ENCODE measurements around the gene IGBP1.

IGBP1 gene

DNA sequence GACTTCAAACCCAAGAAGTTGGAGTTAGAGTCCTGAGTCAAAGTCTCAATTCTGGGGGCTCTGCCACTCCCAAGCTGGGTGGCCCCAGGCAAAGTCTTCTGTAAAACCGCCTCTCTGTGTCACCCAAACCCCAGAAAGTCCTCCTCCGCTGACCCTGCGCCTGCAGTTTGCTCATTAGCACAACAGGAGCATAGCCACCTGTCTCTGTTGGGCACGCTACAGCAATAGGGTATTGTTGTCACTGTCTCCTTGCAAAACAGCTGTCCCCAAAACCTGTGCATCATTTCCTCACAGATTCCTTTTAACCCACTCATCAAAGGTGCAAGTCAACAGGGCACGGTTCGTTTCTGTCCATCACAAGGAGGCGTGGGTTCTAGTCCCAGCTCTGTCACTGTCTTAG is 36.0 kb downstream of the IGBP1 start:
- no peaks in the 10 kb centered on the region for H3K4me1 ChIP-seq (ENCODE audit: insufficient read depth, low read length)
- no peaks in the 10 kb centered on the region for H3K36me3 ChIP-seq (ENCODE audit: insufficient read depth, low read length)
- no peak overlapping the region for H3K4me3 ChIP-seq (ENCODE audit: low read depth in 1 of 2, low read length in 2 of 2)
- H3K27ac ChIP-seq (ENCODE audit: low read depth, low read length) = no peak overlapping the region
- no peaks in the 10 kb centered on the region for H3K27me3 ChIP-seq (ENCODE audit: control insufficient read depth in 1 of 2, insufficient read depth in 2 of 2, low read length in 2 of 2)
- H3K9ac ChIP-seq (ENCODE audit: low read length) = no peak overlapping the region
- H3K9me3 ChIP-seq (ENCODE audit: low read length) = no peaks in the 10 kb centered on the region

DNA sequence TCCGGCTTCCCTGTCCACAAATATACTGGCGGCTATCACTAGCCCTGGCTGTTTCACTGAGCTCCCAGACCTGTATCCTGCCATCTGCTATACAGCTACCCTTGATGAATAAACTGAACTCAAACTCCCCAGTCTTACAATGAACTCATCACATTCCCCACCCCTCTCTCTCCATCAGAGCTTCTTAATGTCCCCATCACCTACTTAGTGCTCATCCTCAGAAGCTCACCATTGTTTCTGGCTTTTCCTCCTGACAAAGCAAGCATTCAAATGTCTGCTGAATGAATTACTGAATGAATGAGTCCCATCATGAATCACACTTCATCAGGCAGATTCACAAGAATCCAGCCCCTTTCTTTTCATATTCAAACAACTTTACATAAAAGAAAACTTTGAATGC is 38.4 kb downstream of the IGBP1 start:
- Histone ChIP-seq H3K4me1 (ENCODE audit: insufficient read depth, low read length) (no peaks in the 10 kb centered on the region), H3K27ac (ENCODE audit: low read depth, low read length) (no peak overlapping the region), H3K9ac (ENCODE audit: low read length) (no peak overlapping the region), H3K27me3 (ENCODE audit: control insufficient read depth in 1 of 2, insufficient read depth in 2 of 2, low read length in 2 of 2) (peaks cover 0 to 11% of the 10 kb centered on the region in 2 donors), H3K4me3 (ENCODE audit: low read depth in 1 of 2, low read length in 2 of 2) (no peak overlapping the region), H3K36me3 (ENCODE audit: insufficient read depth, low read length) (no peaks in the 10 kb centered on the region), H3K9me3 (ENCODE audit: low read length) (no peaks in the 10 kb centered on the region)

DNA sequence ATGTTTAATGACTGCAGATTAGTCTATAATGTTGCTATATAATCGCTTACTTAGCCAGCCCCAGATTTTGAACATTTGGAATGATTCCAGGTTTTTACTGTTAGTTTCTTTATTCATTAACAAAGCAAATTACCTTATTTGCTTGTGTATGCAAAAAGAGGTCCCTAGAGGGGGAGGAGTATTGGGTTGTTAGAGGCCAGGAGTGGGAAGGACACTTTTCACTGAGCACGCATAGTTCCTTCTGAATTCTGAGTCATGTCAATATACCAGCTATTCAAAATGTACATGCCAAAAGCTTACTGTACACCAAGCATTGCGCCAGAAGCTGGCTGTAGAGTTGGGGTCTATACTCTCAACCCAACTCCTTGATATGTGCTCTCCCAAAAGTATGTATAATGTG is 39.0 kb downstream of the IGBP1 start:
- H3K4me3 ChIP-seq (ENCODE audit: low read depth in 1 of 2, low read length in 2 of 2) = no peak overlapping the region
- no peaks in the 10 kb centered on the region for H3K36me3 ChIP-seq (ENCODE audit: insufficient read depth, low read length)
- H3K4me1 ChIP-seq (ENCODE audit: insufficient read depth, low read length) = no peaks in the 10 kb centered on the region
- peaks cover 0 to 11% of the 10 kb centered on the region in 2 donors for H3K27me3 ChIP-seq (ENCODE audit: control insufficient read depth in 1 of 2, insufficient read depth in 2 of 2, low read length in 2 of 2)
- H3K9me3 ChIP-seq (ENCODE audit: low read length) = no peaks in the 10 kb centered on the region
- H3K9ac ChIP-seq (ENCODE audit: low read length) = no peak overlapping the region
- no peak overlapping the region for H3K27ac ChIP-seq (ENCODE audit: low read depth, low read length)

DNA sequence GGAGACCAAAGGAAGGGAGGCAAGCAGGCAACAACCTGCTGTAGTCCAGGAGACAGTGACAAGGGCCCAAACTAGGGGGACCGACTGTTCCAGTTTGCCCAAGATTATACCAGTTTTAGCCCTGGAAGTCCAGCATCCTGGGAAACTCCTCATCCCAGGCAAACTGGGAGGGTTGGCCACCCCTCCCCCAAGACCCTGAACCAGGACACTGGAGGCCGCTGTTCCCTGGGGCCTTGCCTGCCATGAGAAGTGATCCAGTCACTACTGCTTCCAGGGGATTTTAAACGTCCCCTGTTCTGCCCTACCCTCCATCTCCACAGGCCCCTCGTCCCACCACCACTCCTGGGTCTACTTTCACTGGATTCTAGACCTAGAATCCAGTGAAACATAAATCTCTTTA is 39.7 kb downstream of the IGBP1 start:
- Histone ChIP-seq H3K9me3 (ENCODE audit: low read length) (no peaks in the 10 kb centered on the region), H3K9ac (ENCODE audit: low read length) (no peak overlapping the region), H3K4me3 (ENCODE audit: low read depth in 1 of 2, low read length in 2 of 2) (no peak overlapping the region), H3K27me3 (ENCODE audit: control insufficient read depth in 1 of 2, insufficient read depth in 2 of 2, low read length in 2 of 2) (peaks cover 0 to 11% of the 10 kb centered on the region in 2 donors), H3K27ac (ENCODE audit: low read depth, low read length) (no peak overlapping the region), H3K36me3 (ENCODE audit: insufficient read depth, low read length) (no peaks in the 10 kb centered on the region), H3K4me1 (ENCODE audit: insufficient read depth, low read length) (no peaks in the 10 kb centered on the region)

DNA sequence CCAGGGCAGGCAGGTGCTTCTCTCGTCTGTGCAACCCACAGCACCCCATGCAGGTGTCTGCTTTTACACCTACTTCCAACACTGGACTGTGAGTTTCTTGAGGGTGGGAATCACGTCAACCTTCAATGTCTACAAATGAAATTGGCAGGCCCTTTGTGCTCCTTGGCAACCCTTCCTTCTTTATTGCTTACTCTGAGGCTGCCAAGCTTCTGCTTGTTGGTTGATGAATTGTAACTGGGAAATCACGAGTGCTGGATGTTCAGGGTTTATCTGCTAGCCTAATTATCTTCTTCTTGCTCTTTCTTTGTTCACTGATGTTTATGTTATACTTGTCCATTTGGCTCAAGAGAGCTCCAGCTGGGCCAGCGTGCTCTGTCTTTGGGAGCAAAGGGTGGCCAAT is 41.5 kb downstream of the IGBP1 start:
- Histone ChIP-seq H3K36me3 (ENCODE audit: insufficient read depth, low read length) (no peaks in the 10 kb centered on the region), H3K4me3 (ENCODE audit: low read depth in 1 of 2, low read length in 2 of 2) (no peak overlapping the region), H3K9me3 (ENCODE audit: low read length) (no peaks in the 10 kb centered on the region), H3K27me3 (ENCODE audit: control insufficient read depth in 1 of 2, insufficient read depth in 2 of 2, low read length in 2 of 2) (peaks cover 0 to 11% of the 10 kb centered on the region in 2 donors), H3K9ac (ENCODE audit: low read length) (no peak overlapping the region), H3K4me1 (ENCODE audit: insufficient read depth, low read length) (no peaks in the 10 kb centered on the region), H3K27ac (ENCODE audit: low read depth, low read length) (no peak overlapping the region)

DNA sequence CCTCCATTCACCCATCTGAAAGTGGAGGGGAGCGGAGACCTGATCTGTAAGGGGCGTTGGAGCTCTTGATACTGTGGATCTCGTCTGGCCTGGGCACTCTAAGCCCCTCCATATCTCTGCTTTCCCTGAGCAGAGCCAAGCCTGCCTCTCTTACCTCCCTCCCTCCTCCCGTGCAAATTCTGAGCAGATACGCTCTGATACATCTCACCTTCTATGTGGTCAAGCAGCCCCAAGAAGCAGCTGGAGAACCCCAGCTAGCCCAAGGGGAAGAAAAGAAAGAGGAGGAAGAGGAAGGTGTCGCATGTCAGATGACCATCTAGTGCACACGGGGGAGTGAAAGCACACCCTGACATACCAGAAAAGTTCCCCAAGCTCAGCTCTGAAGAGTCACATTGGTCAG is 42.1 kb downstream of the IGBP1 start:
- no peak overlapping the region for H3K9ac ChIP-seq (ENCODE audit: low read length)
- H3K4me3 ChIP-seq (ENCODE audit: low read depth in 1 of 2, low read length in 2 of 2) = no peak overlapping the region
- H3K36me3 ChIP-seq (ENCODE audit: insufficient read depth, low read length) = no peaks in the 10 kb centered on the region
- no peak overlapping the region for H3K27ac ChIP-seq (ENCODE audit: low read depth, low read length)
- H3K4me1 ChIP-seq (ENCODE audit: insufficient read depth, low read length) = no peaks in the 10 kb centered on the region
- no peaks in the 10 kb centered on the region for H3K9me3 ChIP-seq (ENCODE audit: low read length)
- peaks cover 0 to 11% of the 10 kb centered on the region in 2 donors for H3K27me3 ChIP-seq (ENCODE audit: control insufficient read depth in 1 of 2, insufficient read depth in 2 of 2, low read length in 2 of 2)

DNA sequence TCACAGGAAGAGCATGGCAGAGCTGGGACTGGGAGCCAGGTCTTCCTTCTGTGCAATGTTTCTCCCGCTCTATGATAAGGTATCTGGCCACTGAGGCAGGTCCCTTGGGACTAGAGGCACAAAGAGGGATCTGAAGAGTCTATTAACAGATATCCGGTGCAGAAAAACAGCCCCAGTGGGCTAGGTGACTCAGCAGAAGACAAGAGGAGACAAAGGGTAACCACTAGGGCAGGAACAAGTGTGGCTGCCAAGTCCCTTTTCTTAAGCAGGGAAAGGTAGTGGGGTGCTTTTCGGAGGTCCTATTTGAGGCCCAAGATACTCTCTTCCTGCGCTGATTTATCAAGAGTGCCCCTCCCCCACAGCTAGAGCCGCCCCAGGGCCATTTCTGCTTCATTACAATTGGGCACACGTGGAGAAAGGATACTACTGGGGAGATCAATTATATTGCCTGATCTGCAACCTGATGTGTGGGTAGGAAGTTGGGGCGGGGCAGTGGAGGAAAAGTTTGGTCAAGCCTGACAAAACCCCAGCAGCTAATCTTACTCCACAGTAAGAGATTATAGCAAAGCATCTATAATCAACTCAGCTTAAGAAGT is 43.8 kb downstream of the IGBP1 start, which contains the start of gene DGAT2L6:
Gene DGAT2L6, plus strand, starts transcription at position 546 of the 596 bp plus-strand sequence. CDS start 100 bp downstream, outside the sequence.
- H3K4me3 ChIP-seq (ENCODE audit: low read depth in 1 of 2, low read length in 2 of 2) = no peak within 1 kb of the TSS
- H3K36me3 ChIP-seq (ENCODE audit: insufficient read depth, low read length) = no peaks in the 10 kb centered on the region
- H3K27me3 ChIP-seq (ENCODE audit: control insufficient read depth in 1 of 2, insufficient read depth in 2 of 2, low read length in 2 of 2) = peaks cover 0 to 11% of the 10 kb centered on the region in 2 donors
- no peak within 1 kb of the TSS for H3K27ac ChIP-seq (ENCODE audit: low read depth, low read length)
- no peaks in the 10 kb centered on the region for H3K4me1 ChIP-seq (ENCODE audit: insufficient read depth, low read length)
- H3K9ac ChIP-seq (ENCODE audit: low read length) = no peak within 1 kb of the TSS
- no peaks in the 10 kb centered on the region for H3K9me3 ChIP-seq (ENCODE audit: low read length)

DNA sequence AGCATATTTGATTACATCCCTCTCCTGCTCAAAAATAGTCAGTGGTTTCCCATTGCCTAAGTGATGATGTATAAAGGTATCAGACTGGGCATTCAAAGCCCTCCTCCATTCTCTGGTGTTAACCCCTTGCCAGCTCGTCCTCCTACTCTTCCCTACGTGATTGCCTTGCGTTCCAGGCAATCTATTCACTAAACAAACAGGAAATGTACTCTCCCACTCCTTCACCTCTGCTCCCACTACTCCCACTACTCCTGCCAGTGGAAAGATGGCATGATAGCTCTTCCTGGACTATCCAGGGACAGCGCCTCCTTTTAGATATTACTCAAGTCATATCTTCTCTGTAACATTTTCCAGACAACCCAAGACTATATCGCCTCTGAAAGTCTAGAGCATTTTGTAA is 49.8 kb downstream of the IGBP1 start:
- H3K9me3 ChIP-seq (ENCODE audit: low read length) = no peaks in the 10 kb centered on the region
- no peak overlapping the region for H3K27ac ChIP-seq (ENCODE audit: low read depth, low read length)
- H3K4me3 ChIP-seq (ENCODE audit: low read depth in 1 of 2, low read length in 2 of 2) = no peak overlapping the region
- H3K4me1 ChIP-seq (ENCODE audit: insufficient read depth, low read length) = no peaks in the 10 kb centered on the region
- no peaks in the 10 kb centered on the region for H3K36me3 ChIP-seq (ENCODE audit: insufficient read depth, low read length)
- H3K9ac ChIP-seq (ENCODE audit: low read length) = no peak overlapping the region
- peaks cover 0 to 5% of the 10 kb centered on the region in 2 donors for H3K27me3 ChIP-seq (ENCODE audit: control insufficient read depth in 1 of 2, insufficient read depth in 2 of 2, low read length in 2 of 2)

DNA sequence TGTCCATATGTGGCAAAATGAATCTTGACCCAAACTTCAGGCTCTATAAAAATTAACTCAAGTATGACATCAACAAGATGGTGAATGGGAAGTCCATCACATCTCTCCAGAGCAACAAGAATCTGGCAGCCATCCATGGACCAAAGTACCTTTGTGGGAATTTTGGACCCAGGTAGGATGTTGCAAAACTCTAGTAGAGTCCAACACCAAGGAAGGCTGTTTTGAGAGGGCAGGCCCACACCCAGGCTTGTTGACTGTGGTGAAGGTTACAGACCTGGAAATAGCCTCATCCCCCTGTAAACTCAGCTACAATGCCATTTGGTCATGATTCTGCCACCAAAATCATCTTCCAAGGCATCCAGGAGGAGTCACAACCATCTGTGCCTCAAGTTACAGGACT is 57.0 kb downstream of the IGBP1 start:
- H3K27me3 ChIP-seq (ENCODE audit: control insufficient read depth in 1 of 2, insufficient read depth in 2 of 2, low read length in 2 of 2) = peaks cover 0 to 5% of the 10 kb centered on the region in 2 donors
- no peak overlapping the region for H3K27ac ChIP-seq (ENCODE audit: low read depth, low read length)
- H3K4me1 ChIP-seq (ENCODE audit: insufficient read depth, low read length) = no peaks in the 10 kb centered on the region
- no peak overlapping the region for H3K9ac ChIP-seq (ENCODE audit: low read length)
- H3K4me3 ChIP-seq (ENCODE audit: low read depth in 1 of 2, low read length in 2 of 2) = no peak overlapping the region
- peaks cover 3% of the 10 kb centered on the region for H3K9me3 ChIP-seq (ENCODE audit: low read length)
- H3K36me3 ChIP-seq (ENCODE audit: insufficient read depth, low read length) = no peaks in the 10 kb centered on the region

DNA sequence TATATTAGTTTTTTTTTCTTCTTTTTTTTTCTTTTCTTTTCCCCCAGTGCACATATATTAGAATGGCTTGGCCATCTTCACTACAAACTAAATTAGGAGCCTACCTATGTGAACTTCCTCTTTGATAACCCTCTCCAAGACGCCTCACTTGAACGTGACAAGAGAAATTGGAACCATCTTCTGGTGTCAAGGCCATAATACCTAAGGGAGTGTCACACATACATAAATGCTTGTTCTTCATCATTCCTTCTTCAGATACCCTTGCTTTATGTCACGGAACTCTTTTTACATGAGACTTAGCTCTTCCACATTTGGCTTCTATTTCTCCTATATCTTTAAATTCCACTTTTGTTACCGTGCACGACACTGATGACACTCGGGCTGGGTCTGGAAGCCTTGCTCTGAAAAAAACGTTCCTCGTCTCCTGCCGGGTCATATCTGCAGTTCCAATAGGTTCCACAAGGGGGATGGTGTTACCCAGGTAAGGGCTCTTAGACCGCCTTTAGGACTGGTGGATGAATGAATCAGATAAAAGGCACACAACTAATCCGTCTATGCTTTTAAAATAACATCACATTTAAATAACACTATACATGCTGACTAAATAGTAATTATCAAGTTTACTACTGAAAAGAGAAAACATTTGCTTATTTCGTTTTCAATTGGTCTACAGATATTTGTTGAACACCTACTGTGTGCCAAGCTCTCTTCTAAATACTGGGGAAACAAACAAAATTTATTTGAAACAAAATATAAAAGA is 63.9 kb downstream of the IGBP1 start:
- H3K27ac ChIP-seq (ENCODE audit: low read depth, low read length) = no peak overlapping the region
- H3K27me3 ChIP-seq (ENCODE audit: control insufficient read depth in 1 of 2, insufficient read depth in 2 of 2, low read length in 2 of 2) = peaks cover 0 to 5% of the 10 kb centered on the region in 2 donors
- no peaks in the 10 kb centered on the region for H3K36me3 ChIP-seq (ENCODE audit: insufficient read depth, low read length)
- H3K4me1 ChIP-seq (ENCODE audit: insufficient read depth, low read length) = no peaks in the 10 kb centered on the region
- no peak overlapping the region for H3K4me3 ChIP-seq (ENCODE audit: low read depth in 1 of 2, low read length in 2 of 2)
- H3K9ac ChIP-seq (ENCODE audit: low read length) = no peak overlapping the region
- peaks cover 3% of the 10 kb centered on the region for H3K9me3 ChIP-seq (ENCODE audit: low read length)

DNA sequence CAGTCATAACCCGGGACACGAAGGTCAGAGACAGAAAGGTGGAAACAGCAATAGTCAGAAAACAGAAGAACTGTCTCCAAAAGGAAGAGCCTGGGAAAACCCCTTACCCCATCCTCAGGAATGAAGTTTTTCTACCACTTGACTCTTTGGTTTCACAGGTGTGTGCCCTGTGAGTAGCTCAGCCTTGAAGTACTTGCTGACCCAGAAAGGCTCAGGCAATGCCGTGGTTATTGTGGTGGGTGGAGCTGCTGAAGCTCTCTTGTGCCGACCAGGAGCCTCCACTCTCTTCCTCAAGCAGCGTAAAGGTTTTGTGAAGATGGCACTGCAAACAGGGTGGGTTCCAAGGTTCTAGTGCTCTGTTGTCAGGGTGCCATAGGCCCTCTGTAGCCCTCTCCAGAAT is 68.5 kb downstream of the IGBP1 start:
- H3K27me3 ChIP-seq (ENCODE audit: control insufficient read depth in 1 of 2, insufficient read depth in 2 of 2, low read length in 2 of 2) = peaks cover 0 to 5% of the 10 kb centered on the region in 2 donors
- H3K27ac ChIP-seq (ENCODE audit: low read depth, low read length) = no peak overlapping the region
- no peaks in the 10 kb centered on the region for H3K36me3 ChIP-seq (ENCODE audit: insufficient read depth, low read length)
- no peaks in the 10 kb centered on the region for H3K4me1 ChIP-seq (ENCODE audit: insufficient read depth, low read length)
- H3K4me3 ChIP-seq (ENCODE audit: low read depth in 1 of 2, low read length in 2 of 2) = no peak overlapping the region
- H3K9ac ChIP-seq (ENCODE audit: low read length) = no peak overlapping the region
- no peaks in the 10 kb centered on the region for H3K9me3 ChIP-seq (ENCODE audit: low read length)

DNA sequence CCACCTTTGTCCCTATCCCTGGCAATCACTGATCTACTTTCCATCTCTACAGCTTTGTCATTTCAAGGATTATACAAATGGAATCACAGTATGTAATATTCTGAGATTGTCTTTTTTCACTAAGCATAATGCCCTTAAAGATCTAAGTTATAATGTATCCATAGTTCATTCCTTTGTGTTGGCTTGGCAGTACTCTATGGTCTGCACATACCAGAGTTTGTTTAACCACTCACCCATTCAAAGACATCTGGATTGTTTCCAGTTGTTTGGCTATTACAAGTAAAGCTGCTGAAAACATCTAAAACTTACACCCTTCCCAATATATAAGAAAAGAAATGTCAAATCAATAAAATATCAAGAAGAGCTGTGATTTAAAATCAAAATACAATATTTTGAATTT is 75.2 kb downstream of the IGBP1 start:
- Histone ChIP-seq H3K27ac (ENCODE audit: low read depth, low read length) (no peak overlapping the region), H3K36me3 (ENCODE audit: insufficient read depth, low read length) (no peaks in the 10 kb centered on the region), H3K9me3 (ENCODE audit: low read length) (no peaks in the 10 kb centered on the region), H3K4me3 (ENCODE audit: low read depth in 1 of 2, low read length in 2 of 2) (no peak overlapping the region), H3K27me3 (ENCODE audit: control insufficient read depth in 1 of 2, insufficient read depth in 2 of 2, low read length in 2 of 2) (no peaks in the 10 kb centered on the region), H3K9ac (ENCODE audit: low read length) (no peak overlapping the region), H3K4me1 (ENCODE audit: insufficient read depth, low read length) (no peaks in the 10 kb centered on the region)

Data from muscle layer of colon (tissue), 2 donors.